Gastrocnemius medialis (tissue), 4 donors: Measurements from ENCODE around the gene ACOT12. TPM values are rescaled to one million over a fixed set of nuclear protein-coding genes. Genes with fewer than 3 reads are reported as not detected.

Experiments
- ATAC-seq, 2 donors: fragments of 150-250 bp; one replicate each; pipeline ENCODE4 v1.9.1; 2016
- DNase-seq, 2 donors: peaks; one replicate each; pipeline ENCODE4 v3.0.0-alpha.2; 2019
- H3K27ac ChIP-seq, 4 donors: fragments of 200-600 bp; sonication (generic); 1 replicate in 1 of 4; 2 replicates in 3 of 4; pipeline ENCODE4 v1.5.1; 2016 to 2018; ENCODE audit warnings: mild to moderate bottlenecking in 2 of 4, moderate library complexity in 1 of 4
- H3K27me3 ChIP-seq, 3 donors: fragments of 200-600 bp; sonication (generic) in 2 of 3; 1 replicate in 1 of 3; 2 replicates in 2 of 3; pipeline versions ENCODE4 v1.5.1 to v1.6.0; 2016 to 2019; ENCODE audit warnings: mild to moderate bottlenecking in 1 of 3, moderate library complexity in 1 of 3
- H3K36me3 ChIP-seq, 2 donors: fragments of 200-600 bp; sonication (generic) in 1 of 2; one replicate each; pipeline ENCODE4 v1.5.1; 2017 to 2018
- H3K4me1 ChIP-seq, 2 donors: fragments of 200-600 bp; sonication (generic) in 1 of 2; one replicate each; pipeline ENCODE4 v1.5.1; 2016 to 2017; ENCODE audit warnings: mild to moderate bottlenecking in 2 of 2
- H3K4me3 ChIP-seq, 4 donors: fragments of 200-600 bp; sonication (generic) in 3 of 4; 1 replicate in 1 of 4; 2 replicates in 3 of 4; pipeline ENCODE4 v1.5.1; 2016 to 2019; ENCODE audit warnings: mild to moderate bottlenecking in 2 of 4
- H3K9me3 ChIP-seq, 3 donors: fragments of 200-600 bp; sonication (generic) in 2 of 3; 1 replicate in 1 of 3; 2 replicates in 2 of 3; pipeline ENCODE4 v1.5.1; 2016 to 2019
- CTCF ChIP-seq, 5 experiments: fragments of 450-650 bp in 3 of 5; fragments of 200-600 bp in 2 of 5; sonication (generic) in 2 of 5; IDR thresholded peaks in 4 of 5; conservative IDR thresholded peaks in 1 of 5; 1 replicate in 4 of 5; 2 replicates in 1 of 5; pipeline ENCODE4 v1.5.1; 2016 to 2019; ENCODE audit warnings: antibody characterized with exemption in 5 of 5, mild to moderate bottlenecking in 3 of 5, moderate library complexity in 3 of 5
- POLR2A ChIP-seq, 2 donors: fragments of 450-650 bp; IDR thresholded peaks; one replicate each; pipeline ENCODE4 v1.6.1; 2017; ENCODE audit warnings: antibody characterized with exemption in 2 of 2, mild to moderate bottlenecking in 2 of 2, moderate library complexity in 2 of 2
- in situ Hi-C, 4 donors: fragments of 200-750 bp; cut with MboI; loops; one replicate each; pipeline versions ENCODE4 v1.15.0 to v1.8.0; 2017; ENCODE audit warnings: low sequenced_read_pairs in 4 of 4
- intact Hi-C: fragments of 100-400 bp; cut with DNase I; formaldehyde crosslinking; loops from one replicate; pipeline ENCODE4 v1.15.1; 2023; ENCODE audit warnings: low total_unique reads
- total RNA-seq, 4 donors: library from RNA; depleted of rRNA; stranded (reverse); fragments of >200 nt; gene quantifications; one replicate each; pipeline versions ENCODE4 v1.1.0 to v1.2.3, GENCODE V29; 2016

ACOT12 gene
- total RNA-seq, 4 donors from 2014 or later: 0.53 TPM; not detected in 3

- Histone ChIP-seq H3K27me3 (no peaks in the 10 kb centered on the region), H3K4me1 (no peaks in the 10 kb centered on the region), H3K27ac (no peak overlapping the region), H3K9me3 (no peaks in the 10 kb centered on the region), H3K36me3 (peaks cover 0 to 42% of the 10 kb centered on the region in 2 donors), H3K4me3 (no peak overlapping the region)
- DNase-seq (no peak), ATAC-seq (no peak)
- no peak for TF ChIP-seq CTCF (IDR thresholded peaks at IDR 0.05 in 4 of 5, conservative IDR thresholded peaks at IDR 0.05 in 1 of 5)
- no peak for TF ChIP-seq POLR2A (IDR thresholded peaks at IDR 0.05)
- in situ Hi-C loops (no loop called here), intact Hi-C loops (no loop called here)
Measured at GRCh38 chr5:81313278-81313677, 80.7 kb downstream of the ACOT12 start.

GRCh38 chr5:81310402-81311063 lies 83.4 kb downstream of the ACOT12 start:
- TF ChIP-seq CTCF (IDR thresholded peaks at IDR 0.05 in 4 of 5, conservative IDR thresholded peaks at IDR 0.05 in 1 of 5) (no peak), POLR2A (IDR thresholded peaks at IDR 0.05) (no peak)
- in situ Hi-C loops: no loop called here
- peaks cover 0 to 42% of the 10 kb centered on the region in 2 donors for H3K36me3 ChIP-seq
- no peak overlapping the region for H3K27ac ChIP-seq
- intact Hi-C loops: no loop called here
- H3K9me3 ChIP-seq: no peaks in the 10 kb centered on the region
- H3K4me3 ChIP-seq: no peak overlapping the region
- no peak for DNase-seq
- H3K27me3 ChIP-seq: no peaks in the 10 kb centered on the region
- no peaks in the 10 kb centered on the region for H3K4me1 ChIP-seq
- no peak for ATAC-seq

- Histone ChIP-seq H3K27me3 (no peaks in the 10 kb centered on the region), H3K4me3 (no peak overlapping the region), H3K36me3 (peaks cover 3 to 50% of the 10 kb centered on the region in 2 donors), H3K4me1 (no peaks in the 10 kb centered on the region), H3K9me3 (no peaks in the 10 kb centered on the region), H3K27ac (no peak overlapping the region)
- no peak for TF ChIP-seq CTCF (IDR thresholded peaks at IDR 0.05 in 4 of 5, conservative IDR thresholded peaks at IDR 0.05 in 1 of 5)
- no peak for TF ChIP-seq POLR2A (IDR thresholded peaks at IDR 0.05)
- DNase-seq (no peak), ATAC-seq (no peak)
- in situ Hi-C loops: no loop called here
- intact Hi-C loops: no loop called here
Measured at GRCh38 chr5:81308836-81309235, 85.1 kb downstream of the ACOT12 start.

GRCh38 chr5:81305785-81306184 lies 88.1 kb downstream of the ACOT12 start:
- Histone ChIP-seq H3K4me1 (peaks cover 11 to 16% of the 10 kb centered on the region in 2 donors), H3K27me3 (no peaks in the 10 kb centered on the region), H3K27ac (no peak overlapping the region), H3K36me3 (peaks cover 3 to 26% of the 10 kb centered on the region in 2 donors), H3K4me3 (no peak overlapping the region), H3K9me3 (no peaks in the 10 kb centered on the region)
- ATAC-seq: no peak
- intact Hi-C loops: no loop called here
- in situ Hi-C loops: no loop called here
- no peak for DNase-seq
- TF ChIP-seq CTCF (IDR thresholded peaks at IDR 0.05 in 4 of 5, conservative IDR thresholded peaks at IDR 0.05 in 1 of 5) (no peak), POLR2A (IDR thresholded peaks at IDR 0.05) (no peak)

GRCh38 chr5:81303563-81303962 lies 90.4 kb downstream of the ACOT12 start:
- in situ Hi-C loops: no loop called here
- Histone ChIP-seq H3K36me3 (peaks cover 3 to 8% of the 10 kb centered on the region in 2 donors), H3K27ac (no peak overlapping the region), H3K4me1 (peaks cover 28 to 30% of the 10 kb centered on the region in 2 donors), H3K27me3 (no peaks in the 10 kb centered on the region), H3K9me3 (no peaks in the 10 kb centered on the region), H3K4me3 (no peak overlapping the region)
- TF ChIP-seq CTCF (IDR thresholded peaks at IDR 0.05 in 4 of 5, conservative IDR thresholded peaks at IDR 0.05 in 1 of 5): no peak
- TF ChIP-seq POLR2A (IDR thresholded peaks at IDR 0.05): no peak
- DNase-seq (no peak), ATAC-seq (no peak)
- intact Hi-C loops: loop anchor here (5.0 kb wide), 4 partner anchors 56 to 864 kb away; no protein-coding TSS in a partner anchor
